ENCODE measurements around the gene MTTP. TPM values are rescaled to one million over a fixed set of nuclear protein-coding genes. Genes with fewer than 3 reads are reported as not detected.

MTTP gene
- total RNA-seq, 1 donor from 2014 or later, result 11.1 TPM

GRCh38 chr4:99586322-99586721 is 11.7 kb downstream of the MTTP start:
- H3K4me1 Mint-ChIP-seq, result no peaks in the 10 kb centered on the region
- no peak for DNase-seq (ENCODE audit: low read depth, low spot score)
- H3K4me3 Mint-ChIP-seq, result no peak overlapping the region
- no peak overlapping the region for H3K27ac Mint-ChIP-seq (ENCODE audit: unreplicated experiment)
- H3K9me3 Mint-ChIP-seq, result no peaks in the 10 kb centered on the region
- no peak for TF ChIP-seq CTCF (conservative IDR thresholded peaks at IDR 0.05)
- peaks cover 1% of the 10 kb centered on the region for H3K27me3 Mint-ChIP-seq (ENCODE audit: low read depth)
- H3K36me3 Mint-ChIP-seq (ENCODE audit: low read depth), result no peaks in the 10 kb centered on the region

GRCh38 chr4:99586797-99587196 is 12.2 kb downstream of the MTTP start:
- no peaks in the 10 kb centered on the region for H3K9me3 Mint-ChIP-seq
- no peaks in the 10 kb centered on the region for H3K4me1 Mint-ChIP-seq
- no peak overlapping the region for H3K27ac Mint-ChIP-seq (ENCODE audit: unreplicated experiment)
- no peaks in the 10 kb centered on the region for H3K27me3 Mint-ChIP-seq (ENCODE audit: low read depth)
- DNase-seq (ENCODE audit: low read depth, low spot score), result no peak
- H3K36me3 Mint-ChIP-seq (ENCODE audit: low read depth), result no peaks in the 10 kb centered on the region
- no peak for TF ChIP-seq CTCF (conservative IDR thresholded peaks at IDR 0.05)
- no peak overlapping the region for H3K4me3 Mint-ChIP-seq

GRCh38 chr4:99587309-99587708 is 12.7 kb downstream of the MTTP start:
- H3K27me3 Mint-ChIP-seq (ENCODE audit: low read depth), result no peaks in the 10 kb centered on the region
- no peaks in the 10 kb centered on the region for H3K9me3 Mint-ChIP-seq
- no peak for TF ChIP-seq CTCF (conservative IDR thresholded peaks at IDR 0.05)
- DNase-seq (ENCODE audit: low read depth, low spot score), result no peak
- no peak overlapping the region for H3K4me3 Mint-ChIP-seq
- H3K36me3 Mint-ChIP-seq (ENCODE audit: low read depth), result no peaks in the 10 kb centered on the region
- H3K4me1 Mint-ChIP-seq, result no peaks in the 10 kb centered on the region
- H3K27ac Mint-ChIP-seq (ENCODE audit: unreplicated experiment), result no peak overlapping the region

- H3K4me1 Mint-ChIP-seq, result no peaks in the 10 kb centered on the region
- H3K27ac Mint-ChIP-seq (ENCODE audit: unreplicated experiment), result no peak overlapping the region
- H3K9me3 Mint-ChIP-seq, result no peaks in the 10 kb centered on the region
- H3K27me3 Mint-ChIP-seq (ENCODE audit: low read depth), result no peaks in the 10 kb centered on the region
- DNase-seq (ENCODE audit: low read depth, low spot score), result no peak
- no peak overlapping the region for H3K4me3 Mint-ChIP-seq
- TF ChIP-seq CTCF (conservative IDR thresholded peaks at IDR 0.05), result no peak
- no peaks in the 10 kb centered on the region for H3K36me3 Mint-ChIP-seq (ENCODE audit: low read depth)
Observed at GRCh38 chr4:99587803-99588202, 13.2 kb downstream of the MTTP start.

- no peak overlapping the region for H3K27ac Mint-ChIP-seq (ENCODE audit: unreplicated experiment)
- TF ChIP-seq CTCF (conservative IDR thresholded peaks at IDR 0.05), result no peak
- no peaks in the 10 kb centered on the region for H3K36me3 Mint-ChIP-seq (ENCODE audit: low read depth)
- no peaks in the 10 kb centered on the region for H3K27me3 Mint-ChIP-seq (ENCODE audit: low read depth)
- H3K4me1 Mint-ChIP-seq, result peaks cover 5% of the 10 kb centered on the region
- no peaks in the 10 kb centered on the region for H3K9me3 Mint-ChIP-seq
- DNase-seq (ENCODE audit: low read depth, low spot score), result no peak
- no peak overlapping the region for H3K4me3 Mint-ChIP-seq
Observed at GRCh38 chr4:99591757-99592156, 17.1 kb downstream of the MTTP start.

All from neural crest cell (in vitro differentiated cells).